ENCODE results near the gene POLD4.

Gene POLD4

GRCh38 chr11:67365736-67366444, 12.5 kb upstream of the POLD4 start:
- no peak overlapping the region for H3K4me2 ChIP-seq
- no peak overlapping the region for H3K4me3 ChIP-seq (IDR thresholded peaks at IDR 0.05; ENCODE audit: insufficient read depth, low read depth, low read length)
- TF ChIP-seq CTCF (conservative IDR thresholded peaks at IDR 0.05; ENCODE audit: low read depth, low read length): no peak
- peaks cover 20% of the 10 kb centered on the region for H3K4me1 ChIP-seq (ENCODE audit: low read depth, poor library complexity, severe bottlenecking)
- H2AFZ ChIP-seq (ENCODE audit: low read depth): no peak overlapping the region
- no peak overlapping the region for H3K27ac ChIP-seq
- H3K36me3 ChIP-seq (ENCODE audit: insufficient read depth): no peaks in the 10 kb centered on the region
- H3K27me3 ChIP-seq (ENCODE audit: insufficient read depth, low read depth): peaks cover 6% of the 10 kb centered on the region; the same call in 1 of the 2 replicates
- no peak overlapping the region for H3K9ac ChIP-seq
- no peaks in the 10 kb centered on the region for H4K20me1 ChIP-seq (ENCODE audit: insufficient read depth)
- no peaks in the 10 kb centered on the region for H3K79me2 ChIP-seq (ENCODE audit: insufficient read depth, low read depth)

GRCh38 chr11:67364783-67365722, 11.7 kb upstream of the POLD4 start:
- Histone ChIP-seq H3K79me2 (ENCODE audit: insufficient read depth, low read depth) (no peaks in the 10 kb centered on the region), H3K4me3 (IDR thresholded peaks at IDR 0.05; ENCODE audit: insufficient read depth, low read depth, low read length) (no peak overlapping the region), H3K4me2 (no peak overlapping the region), H3K27ac (no peak overlapping the region), H3K4me1 (ENCODE audit: low read depth, poor library complexity, severe bottlenecking) (peaks cover 20% of the 10 kb centered on the region), H3K9ac (no peak overlapping the region), H3K36me3 (ENCODE audit: insufficient read depth) (no peaks in the 10 kb centered on the region), H3K27me3 (ENCODE audit: insufficient read depth, low read depth) (peaks cover 6% of the 10 kb centered on the region; the same call in 1 of the 2 replicates), H2AFZ (ENCODE audit: low read depth) (no peak overlapping the region), H4K20me1 (ENCODE audit: insufficient read depth) (no peaks in the 10 kb centered on the region)
- no peak for TF ChIP-seq CTCF (conservative IDR thresholded peaks at IDR 0.05; ENCODE audit: low read depth, low read length)

- no peak overlapping the region for H3K27ac ChIP-seq
- H2AFZ ChIP-seq (ENCODE audit: low read depth): no peak overlapping the region
- H3K27me3 ChIP-seq (ENCODE audit: insufficient read depth, low read depth): no peaks in the 10 kb centered on the region
- no peak overlapping the region for H3K9ac ChIP-seq
- no peaks in the 10 kb centered on the region for H4K20me1 ChIP-seq (ENCODE audit: insufficient read depth)
- no peak overlapping the region for H3K4me2 ChIP-seq
- TF ChIP-seq CTCF (conservative IDR thresholded peaks at IDR 0.05; ENCODE audit: low read depth, low read length): no peak
- no peak overlapping the region for H3K4me3 ChIP-seq (IDR thresholded peaks at IDR 0.05; ENCODE audit: insufficient read depth, low read depth, low read length)
- H3K4me1 ChIP-seq (ENCODE audit: low read depth, poor library complexity, severe bottlenecking): peaks cover 14% of the 10 kb centered on the region
- H3K36me3 ChIP-seq (ENCODE audit: insufficient read depth): no peaks in the 10 kb centered on the region
- no peaks in the 10 kb centered on the region for H3K79me2 ChIP-seq (ENCODE audit: insufficient read depth, low read depth)
These were observed 10.8 kb upstream of the POLD4 start for GRCh38 chr11:67364169-67364568.

GRCh38 chr11:67357831-67358670, 4.7 kb upstream of the POLD4 start:
- Histone ChIP-seq H3K27ac (no peak overlapping the region), H3K4me3 (IDR thresholded peaks at IDR 0.05; ENCODE audit: insufficient read depth, low read depth, low read length) (no peak overlapping the region), H3K9ac (no peak overlapping the region), H3K4me1 (ENCODE audit: low read depth, poor library complexity, severe bottlenecking) (peaks cover 34% of the 10 kb centered on the region), H3K27me3 (ENCODE audit: insufficient read depth, low read depth) (no peaks in the 10 kb centered on the region), H3K4me2 (no peak overlapping the region), H2AFZ (ENCODE audit: low read depth) (no peak overlapping the region), H3K79me2 (ENCODE audit: insufficient read depth, low read depth) (no peaks in the 10 kb centered on the region), H4K20me1 (ENCODE audit: insufficient read depth) (no peaks in the 10 kb centered on the region), H3K36me3 (ENCODE audit: insufficient read depth) (no peaks in the 10 kb centered on the region)
- no peak for TF ChIP-seq CTCF (conservative IDR thresholded peaks at IDR 0.05; ENCODE audit: low read depth, low read length)
